Fibroblast of villous mesenchyme (primary cell): ENCODE measurements around the gene OR52I1. TPM values are rescaled to one million over a fixed set of nuclear protein-coding genes. Genes with fewer than 3 reads are reported as not detected.
A peak's percentile ranks its signal among the peaks of the same experiment; 100 is the strongest.

ENCODE experiments used
- DNase-seq: peaks from one replicate; pipeline ENCODE4 v3.0.0-alpha.2; 2010; ENCODE audit warnings: low read depth
- H3K4me3 ChIP-seq: 2 replicates; pipeline ENCODE4 v1.5.1; 2011; ENCODE audit warnings: low read depth, mild to moderate bottlenecking, low read length
- CTCF ChIP-seq: IDR thresholded peaks from 2 replicates; pipeline ENCODE4 v1.5.1; 2012; ENCODE audit warnings: low read depth, mild to moderate bottlenecking, low read length; ENCODE audit not compliant: insufficient read depth
- total RNA-seq: library from RNA; depleted of rRNA; stranded (reverse); fragments of >200 nt; gene quantifications from 2 replicates; pipeline ENCODE4 v1.2.3, GENCODE V29; 2012

Gene OR52I1
- total RNA-seq, 1 donor, result under 0.01 TPM

- H3K4me3 ChIP-seq, result no peak within 1 kb of the TSS
- no peak for DNase-seq
- TF ChIP-seq CTCF, result no peak
These were observed 12.4 kb upstream of the OR52I1 start, which contains the start of gene OR52I2 for GRCh38 chr11:4581443-4581842. Gene OR52I2, plus strand, starts transcription at chr11:4581743.

- no peak for DNase-seq
- no peak overlapping the region for H3K4me3 ChIP-seq
- TF ChIP-seq CTCF, result no peak
These were observed 4.8 kb upstream of the OR52I1 start for GRCh38 chr11:4589017-4589416.

- no peak for DNase-seq
- no peak for TF ChIP-seq CTCF
These were observed 11.2 kb downstream of the OR52I1 start for GRCh38 chr11:4605057-4605456.

GRCh38 chr11:4606231-4607015, 12.6 kb downstream of the OR52I1 start:
- peak; percentile 20 for DNase-seq
- no peak for TF ChIP-seq CTCF
- H3K4me3 ChIP-seq, result peak overlapping the region; percentile 78

More at GRCh38 chr11:4605057-4605456, 11.2 kb downstream of the OR52I1 start:
- no peak overlapping the region for H3K4me3 ChIP-seq

GRCh38 chr11:4607096-4607495, 13.3 kb downstream of the OR52I1 start:
- H3K4me3 ChIP-seq, result peak overlapping the region; percentile 78
- no peak for TF ChIP-seq CTCF
- DNase-seq, result peak; percentile 9

GRCh38 chr11:4607781-4608666, 14.2 kb downstream of the OR52I1 start, which contains the start of gene TRIM68:
Gene TRIM68, minus strand, starts transcription at chr11:4608231. Its CDS starts 2,727 bp downstream, at chr11:4605504.
- H3K4me3 ChIP-seq, result peak within 1 kb of the TSS; percentile 78
- TF ChIP-seq CTCF, result no peak
- peak; percentile 95 for DNase-seq
